Fibroblast of the aortic adventitia (primary cell): ENCODE measurements around the gene TLE6. TPM values are rescaled to one million over a fixed set of nuclear protein-coding genes. Genes with fewer than 3 reads are reported as not detected.

ENCODE experiments used
- DNase-seq: peaks from one replicate; pipeline ENCODE4 v3.0.0-alpha.2; 2010; ENCODE audit warnings: low read depth
- H3K4me3 ChIP-seq: 2 replicates; pipeline ENCODE4 v1.5.1; 2011; ENCODE audit warnings: low read depth, mild to moderate bottlenecking, control low read depth, low read length, moderate library complexity
- CTCF ChIP-seq: IDR thresholded peaks from 2 replicates; pipeline ENCODE4 v1.5.1; 2011; ENCODE audit warnings: mild to moderate bottlenecking, low read length, control low read depth, inconsistent platforms; ENCODE audit not compliant: insufficient read depth
- total RNA-seq: library from RNA; depleted of rRNA; stranded (reverse); fragments of >200 nt; gene quantifications from 2 replicates; pipeline ENCODE4 v1.2.3, GENCODE V29; 2012; ENCODE audit warnings: low replicate concordance

Gene TLE6
- total RNA-seq, 1 donor = 0.18 TPM

GRCh38 chr19:3024870-3025548, 47.6 kb downstream of the TLE6 start:
- no peak overlapping the region for H3K4me3 ChIP-seq
- no peak for TF ChIP-seq CTCF
- DNase-seq = no peak

- no peak for TF ChIP-seq CTCF
- no peak for DNase-seq
- no peak overlapping the region for H3K4me3 ChIP-seq
Observed at GRCh38 chr19:3025549-3025886, 48.2 kb downstream of the TLE6 start.

- no peak for DNase-seq
- TF ChIP-seq CTCF = no peak
- H3K4me3 ChIP-seq = no peak overlapping the region
Observed at GRCh38 chr19:3026768-3027167, 49.4 kb downstream of the TLE6 start.

GRCh38 chr19:3027292-3027691, 49.9 kb downstream of the TLE6 start:
- DNase-seq = no peak
- H3K4me3 ChIP-seq = no peak overlapping the region
- no peak for TF ChIP-seq CTCF

- H3K4me3 ChIP-seq = no peak overlapping the region
- no peak for TF ChIP-seq CTCF
- no peak for DNase-seq
Observed at GRCh38 chr19:3027981-3028304, 50.6 kb downstream of the TLE6 start.

GRCh38 chr19:3028305-3029064, 51.1 kb downstream of the TLE6 start:
- DNase-seq = no peak
- no peak for TF ChIP-seq CTCF
- peak overlapping the region; percentile 60 for H3K4me3 ChIP-seq
